Right lobe of liver (tissue), 6 donors: ENCODE results near the gene TMEM50B. TPM values are rescaled to one million over a fixed set of nuclear protein-coding genes. Genes with fewer than 3 reads are reported as not detected.

Experiments used
- ATAC-seq, 4 donors: fragments of 200-7000 bp; cut with Tn5 transposase; one replicate each; pipeline ENCODE4 v1.9.1; 2020; ENCODE audit warnings: mild to moderate bottlenecking in 4 of 4, moderate library complexity in 4 of 4
- DNase-seq, 3 donors: peaks; one replicate each; pipeline ENCODE4 v3.0.0-alpha.2; 2020
- H3K27ac ChIP-seq, 3 donors: fragments of 200-600 bp; one replicate each; pipeline ENCODE4 v1.8.0; 2022
- H3K27me3 ChIP-seq, 2 donors: fragments of 200-600 bp; one replicate each; pipeline ENCODE4 v1.8.0; 2022
- H3K36me3 ChIP-seq, 4 donors: fragments of 200-600 bp; sonication (generic) in 1 of 4; one replicate each; pipeline versions ENCODE4 v1.5.1 to v1.8.0; 2017 to 2022; ENCODE audit warnings: control low read depth in 1 of 4
- H3K4me1 ChIP-seq, 4 donors: fragments of 200-600 bp; sonication (generic) in 1 of 4; one replicate each; pipeline versions ENCODE4 v1.5.1 to v1.8.0; 2017 to 2022; ENCODE audit warnings: control low read depth in 1 of 4
- H3K4me3 ChIP-seq, 3 donors: fragments of 200-600 bp; one replicate each; pipeline ENCODE4 v1.8.0; 2022
- H3K9me3 ChIP-seq, 4 donors: fragments of 200-600 bp; sonication (generic) in 1 of 4; one replicate each; pipeline versions ENCODE4 v1.5.1 to v1.8.0; 2017 to 2022; ENCODE audit warnings: control low read depth in 1 of 4
- CTCF ChIP-seq, 4 donors: fragments of 200-600 bp in 3 of 4; fragments of 450-650 bp in 1 of 4; IDR thresholded peaks; one replicate each; pipeline versions ENCODE4 v1.5.1 to v1.8.0; 2016 to 2022; ENCODE audit warnings: antibody characterized with exemption in 4 of 4, mild to moderate bottlenecking in 2 of 4
- POLR2A ChIP-seq: fragments of 450-650 bp; IDR thresholded peaks from one replicate; pipeline ENCODE4 v1.6.1; 2017; ENCODE audit warnings: antibody characterized with exemption, mild to moderate bottlenecking
- WGBS: methylation state at CpG from one replicate; pipeline ENCODE4 v1.1.6; 2018; ENCODE audit warnings: low coverage, low lambda C conversion rate; ENCODE audit not compliant: insufficient coverage; ENCODE audit errors: missing lambda C conversion rate; 5-methylcytosine and 5-hydroxymethylcytosine counted together
- intact Hi-C, 2 donors: fragments of 100-400 bp; cut with DNase I; formaldehyde crosslinking; loops; one replicate each; pipeline versions ENCODE4 v1.11.2 to v1.14.1; 2022
- total RNA-seq, 6 experiments: library from RNA; depleted of rRNA in 2 of 6; stranded (reverse); fragments of >200 nt in 2 of 6; fragmentation: NEBNext Ultra II Directional in 3 of 6; extraction: Animal tissue kit (Norgen Biotek cat#: 25700) in 3 of 6; gene quantifications; one replicate each; pipeline versions ENCODE4 v1.1.0 to v1.2.4, GENCODE V29; 2016 to 2023
- donor health status: DM: no; HTN: yes; CAD: no.
- donor health status: DM: no; HTN: no; CAD: no.
- donor health status: DM: no; HTN: no; CAD: no.
- donor health status: DM: no; HTN: yes; CAD: no.
- donor health status: DM: no; HTN: yes; CAD: no.

TMEM50B gene
- total RNA-seq, 6 experiments from 2014 or later: 13.0 to 35.4 (median 20.2) TPM

GRCh38 chr21:33444499-33444898 lies 35.3 kb downstream of the TMEM50B start:
- peaks cover 0 to 6% (median 0%) of the 10 kb centered on the region in 4 donors for H3K36me3 ChIP-seq
- DNase-seq: no peak
- no peaks in the 10 kb centered on the region for H3K9me3 ChIP-seq
- no peaks in the 10 kb centered on the region for H3K4me1 ChIP-seq
- no peak overlapping the region for H3K4me3 ChIP-seq
- no peak overlapping the region for H3K27ac ChIP-seq
- TF ChIP-seq POLR2A (no peak), CTCF (IDR thresholded peaks at IDR 0.05) (no peak)
- 33% methylated on average over 1 of the region's 2 CpGs for WGBS
- no peaks in the 10 kb centered on the region for H3K27me3 ChIP-seq
- ATAC-seq: no peak
- intact Hi-C loops: no loop called here

- Histone ChIP-seq H3K4me1 (no peaks in the 10 kb centered on the region), H3K27me3 (no peaks in the 10 kb centered on the region), H3K4me3 (no peak overlapping the region), H3K27ac (no peak overlapping the region), H3K36me3 (peaks cover 0 to 10% (median 0%) of the 10 kb centered on the region in 4 donors), H3K9me3 (no peaks in the 10 kb centered on the region)
- DNase-seq: no peak
- TF ChIP-seq CTCF (IDR thresholded peaks at IDR 0.05): no peak
- no peak for TF ChIP-seq POLR2A
- intact Hi-C loops: no loop called here
- no peak for ATAC-seq
- 83% methylated on average over 3 of the region's 5 CpGs for WGBS
These were observed 36.6 kb downstream of the TMEM50B start for GRCh38 chr21:33443194-33443593.

- intact Hi-C loops: no loop called here
- Histone ChIP-seq H3K36me3 (peaks cover 0 to 24% (median 4%) of the 10 kb centered on the region in 4 donors), H3K27ac (no peak overlapping the region), H3K9me3 (no peaks in the 10 kb centered on the region), H3K4me3 (no peak overlapping the region), H3K27me3 (no peaks in the 10 kb centered on the region), H3K4me1 (no peaks in the 10 kb centered on the region)
- TF ChIP-seq CTCF (IDR thresholded peaks at IDR 0.05): no peak
- TF ChIP-seq POLR2A: no peak
- peak in 2 of 4 donors; percentile 6 to 32 for ATAC-seq
- DNase-seq: no peak
- WGBS: 60% methylated on average over 11 of the region's 11 CpGs
These were observed 38.0 kb downstream of the TMEM50B start for GRCh38 chr21:33441489-33442477.

- Histone ChIP-seq H3K9me3 (no peaks in the 10 kb centered on the region), H3K4me3 (no peak overlapping the region), H3K27me3 (no peaks in the 10 kb centered on the region), H3K27ac (no peak overlapping the region), H3K4me1 (no peaks in the 10 kb centered on the region), H3K36me3 (peaks cover 9 to 58% (median 30%) of the 10 kb centered on the region in 4 donors)
- ATAC-seq: no peak
- 85% methylated on average over 6 of the region's 6 CpGs for WGBS
- no peak for TF ChIP-seq POLR2A
- no peak for TF ChIP-seq CTCF (IDR thresholded peaks at IDR 0.05)
- DNase-seq: no peak
- intact Hi-C loops: no loop called here
These were observed 42.6 kb downstream of the TMEM50B start for GRCh38 chr21:33437140-33437539.
